GM18520 (cell line): ENCODE measurements around the gene GOLGA3.
"Not testable (repeated sequence)": the region's sequence is repeated elsewhere in the genome, so short reads cannot be mapped to it uniquely, and the experiment has no call there.

Experiments
- ATAC-seq: cut with Tn5 transposase; IDR thresholded peaks from one replicate; pipeline ENCODE4 v1.9.1; 2021; ENCODE audit not compliant: unreplicated experiment

GOLGA3 gene

GRCh38 chr12:132828706-132829534 is at the start of gene GOLGA3:
Gene GOLGA3, minus strand, starts transcription at chr12:132828869. Its CDS starts 6,741 bp downstream, at chr12:132822128.
- ATAC-seq, result peak; percentile 75

- not testable (repeated sequence) for ATAC-seq
These were observed 46.0 kb upstream of the GOLGA3 start for GRCh38 chr12:132874620-132875019.

- ATAC-seq, result no peak
These were observed 45.5 kb upstream of the GOLGA3 start for GRCh38 chr12:132874175-132874574.

GRCh38 chr12:132873724-132874123 is 45.1 kb upstream of the GOLGA3 start:
- no peak for ATAC-seq

DNA sequence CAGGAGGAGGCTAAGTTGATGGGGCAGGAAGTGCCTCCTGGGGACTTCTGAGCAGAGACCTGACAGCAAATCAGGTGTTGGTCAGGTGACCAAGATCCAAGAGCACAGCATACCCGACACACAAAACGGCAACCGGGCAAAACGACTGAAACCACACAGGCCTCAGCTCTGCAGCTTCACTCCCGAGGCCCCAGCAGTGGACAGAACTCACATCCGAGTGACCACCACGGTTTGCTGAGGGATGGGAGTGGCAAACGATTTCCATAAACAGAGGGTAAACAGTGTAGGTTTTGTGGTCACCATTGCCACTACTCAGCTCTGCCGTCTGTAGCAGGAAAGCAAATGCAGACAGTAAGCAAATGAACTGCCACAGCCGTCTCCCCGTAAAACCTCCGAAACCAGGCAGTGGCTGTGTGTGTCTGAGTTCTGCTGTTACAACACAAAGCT is 44.3 kb upstream of the GOLGA3 start:
- ATAC-seq, result no peak

DNA sequence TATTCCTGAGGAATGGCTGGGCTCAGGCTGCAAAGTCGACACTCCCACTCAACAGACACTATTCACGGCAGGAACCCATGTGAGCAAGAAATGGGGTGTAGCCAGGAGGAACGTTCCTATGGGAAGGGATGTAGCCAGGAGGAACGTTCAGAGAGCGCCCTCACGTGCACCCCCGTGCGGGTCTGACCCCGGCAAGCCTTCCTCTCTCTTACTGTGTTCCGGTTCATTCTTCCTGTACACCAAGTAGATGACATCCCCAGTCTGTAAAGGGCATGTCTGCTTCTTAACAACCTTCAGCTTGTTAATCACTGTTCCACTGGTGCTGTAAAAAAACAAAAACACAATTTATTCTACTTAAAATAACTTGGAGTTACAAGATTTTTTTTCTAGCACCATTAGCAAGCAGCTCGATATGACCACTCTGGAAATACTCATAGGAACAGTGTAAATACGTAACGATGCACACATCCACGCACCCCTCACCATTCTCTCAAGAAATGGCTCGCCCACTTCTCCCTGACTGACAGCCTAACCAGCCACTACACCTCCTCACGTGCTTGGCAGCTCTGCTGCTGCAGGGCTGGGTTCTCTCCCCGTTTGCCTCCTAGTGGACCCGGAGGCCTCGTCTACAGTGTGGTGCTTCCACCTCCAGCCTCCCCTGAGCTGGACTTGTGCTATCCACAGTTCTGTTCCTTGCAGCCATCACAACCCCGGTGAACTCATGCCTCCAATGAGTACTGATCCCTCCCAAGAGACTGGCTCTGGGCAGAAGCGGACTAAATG is 43.6 kb upstream of the GOLGA3 start:
- ATAC-seq, result no peak

- no peak for ATAC-seq
These were observed 40.9 kb upstream of the GOLGA3 start for GRCh38 chr12:132869551-132869950.

GRCh38 chr12:132866251-132866828 is 37.7 kb upstream of the GOLGA3 start:
- ATAC-seq, result no peak

GRCh38 chr12:132861558-132861957 is 32.9 kb upstream of the GOLGA3 start:
- no peak for ATAC-seq

GRCh38 chr12:132858718-132859266 is 30.1 kb upstream of the GOLGA3 start:
- ATAC-seq, result no peak

- not testable (repeated sequence) for ATAC-seq
These were observed 28.4 kb upstream of the GOLGA3 start for GRCh38 chr12:132857019-132857418.

DNA sequence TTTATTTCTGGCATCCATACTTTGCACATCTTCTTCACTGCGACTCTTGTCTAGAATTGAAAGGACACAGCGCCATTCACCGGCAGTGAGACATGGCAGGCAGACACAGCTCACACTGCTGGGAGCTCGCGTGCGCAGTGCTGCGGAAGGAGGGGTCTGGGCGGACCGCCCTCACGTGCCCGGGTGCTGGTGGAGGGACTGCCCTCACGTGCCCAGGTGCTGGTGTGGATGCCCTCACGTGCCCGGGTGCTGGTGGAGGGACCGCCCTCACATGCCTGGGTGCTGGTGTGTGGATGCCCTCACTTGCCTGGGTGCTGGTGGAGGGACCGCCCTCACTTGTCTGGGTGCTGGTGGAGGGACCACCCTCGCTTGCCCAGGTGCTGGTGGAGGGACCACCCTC is 27.9 kb upstream of the GOLGA3 start:
- no peak for ATAC-seq

DNA sequence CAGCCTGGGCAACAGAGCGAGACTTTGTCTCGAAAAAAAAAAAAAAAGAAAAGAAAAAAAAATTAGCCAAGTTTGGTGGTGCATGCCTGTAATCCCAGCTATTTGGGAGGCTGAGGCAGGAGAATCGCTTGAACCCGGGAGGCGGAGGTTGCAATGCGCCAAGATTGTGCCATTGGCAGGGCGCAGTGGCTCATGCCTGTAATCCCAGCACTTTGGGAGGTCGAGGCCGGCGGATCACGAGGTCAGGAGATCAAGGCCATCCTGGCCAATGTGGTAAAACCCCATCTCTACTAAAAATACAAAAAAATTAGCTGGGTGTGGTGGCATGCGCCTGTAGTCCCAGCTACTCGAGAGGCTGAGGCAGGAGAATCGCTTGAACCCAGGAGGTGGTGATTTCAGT is 26.5 kb upstream of the GOLGA3 start:
- ATAC-seq, result not testable (repeated sequence)

DNA sequence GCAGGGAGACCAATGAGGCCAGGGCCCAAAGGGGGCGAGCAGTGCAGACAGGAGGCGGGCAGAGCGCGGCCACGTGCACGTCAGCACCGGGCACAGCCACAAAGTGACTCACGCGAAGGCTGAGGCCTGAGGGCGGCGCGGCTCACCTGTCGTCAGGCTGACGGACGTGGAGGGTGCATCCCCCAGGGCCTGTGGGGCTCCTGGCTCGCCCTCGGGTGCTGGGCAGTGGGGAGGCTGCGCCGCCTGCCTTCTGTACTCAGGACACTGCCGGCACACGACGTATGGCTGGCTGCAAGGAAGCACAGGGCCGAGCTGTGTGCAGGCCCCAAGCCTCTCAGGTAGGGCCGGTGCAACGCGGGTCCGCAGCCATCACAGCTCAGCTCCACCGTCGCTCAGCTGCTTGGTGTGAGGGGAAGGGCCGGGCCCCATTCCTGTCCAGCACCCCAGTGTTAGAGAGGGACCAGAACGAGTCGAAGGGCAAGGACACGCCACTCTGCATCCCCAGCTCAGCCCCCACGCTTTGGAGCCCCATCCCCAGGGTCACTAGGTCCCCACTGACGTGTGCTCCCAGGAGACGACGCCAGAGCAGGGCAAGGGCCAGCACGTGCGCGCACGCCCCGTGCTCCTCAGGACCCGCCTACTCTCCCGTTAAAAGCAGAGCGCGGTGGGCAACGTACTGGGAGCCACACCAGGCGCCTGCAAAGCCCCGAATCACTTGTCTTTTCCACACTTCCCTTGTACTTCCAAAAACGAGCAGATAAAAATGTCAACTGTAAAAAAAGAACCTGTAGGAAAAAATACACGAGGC is 24.8 kb upstream of the GOLGA3 start:
- no peak for ATAC-seq

- no peak for ATAC-seq
These were observed 23.8 kb upstream of the GOLGA3 start for GRCh38 chr12:132852496-132852895.

- no peak for ATAC-seq
These were observed 22.8 kb upstream of the GOLGA3 start for GRCh38 chr12:132851465-132851864.

DNA sequence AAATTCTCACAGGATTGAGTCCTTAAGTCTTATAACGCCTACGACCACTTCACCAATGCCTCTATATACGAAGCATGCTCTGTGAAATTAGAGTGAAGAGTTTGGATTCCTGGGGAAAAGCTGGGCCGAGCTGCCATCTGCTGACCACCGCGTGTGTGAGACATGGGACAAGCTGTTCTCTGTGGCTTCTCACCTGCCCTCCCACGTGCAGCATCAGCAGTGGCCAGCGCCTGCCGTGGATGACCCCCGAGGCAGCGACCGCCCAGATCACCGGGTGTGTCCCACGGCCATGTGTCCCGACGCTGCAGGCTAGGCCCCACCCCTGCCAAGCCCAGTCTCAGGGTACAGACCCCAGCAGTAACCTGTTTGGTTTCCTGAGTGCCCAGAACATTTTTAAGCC is 21.6 kb upstream of the GOLGA3 start:
- no peak for ATAC-seq

GRCh38 chr12:132848521-132848920 is 19.9 kb upstream of the GOLGA3 start:
- ATAC-seq, result no peak

GRCh38 chr12:132847363-132848356 is 19.0 kb upstream of the GOLGA3 start:
- ATAC-seq, result no peak
